ENCODE measurements around the gene ARGLU1. TPM values are rescaled to one million over a fixed set of nuclear protein-coding genes. Genes with fewer than 3 reads are reported as not detected.

The ARGLU1 gene
- total RNA-seq, 1 experiment from 2014 or later = 137 TPM

DNA sequence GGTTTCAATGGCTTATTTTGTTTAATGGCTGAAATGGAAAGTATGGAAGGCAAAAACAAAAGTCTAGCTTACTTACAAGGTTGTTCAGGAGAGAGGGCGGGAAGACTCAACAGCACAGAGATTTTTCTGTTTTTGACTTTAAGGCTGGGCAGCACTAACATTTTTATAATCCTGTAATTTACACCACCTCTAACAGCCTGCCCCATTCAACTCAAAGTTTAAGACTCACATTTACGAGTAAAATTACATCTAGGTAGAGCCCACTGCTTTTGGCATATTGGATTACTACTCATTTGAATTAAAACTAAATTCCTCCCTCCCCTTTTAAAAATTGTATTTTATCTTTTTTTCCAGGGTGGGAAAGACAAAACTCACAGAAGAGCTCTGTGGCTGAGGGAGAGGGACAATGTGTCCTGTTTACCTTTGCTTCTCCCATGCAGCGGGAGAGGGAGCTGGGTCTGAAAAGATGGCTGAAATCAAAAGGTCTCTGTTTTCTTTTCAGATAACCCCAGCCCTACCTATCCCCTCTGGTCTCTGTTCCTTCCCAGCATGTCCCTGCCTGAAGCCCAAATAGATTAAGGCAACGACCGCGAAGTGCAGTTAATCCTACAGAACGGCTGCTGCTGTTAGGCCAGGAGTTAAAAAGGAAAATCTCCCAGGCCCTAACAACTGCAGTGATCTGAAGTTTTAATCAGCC is 39.1 kb downstream of the ARGLU1 start:
- DNase-seq = no peak
- BruUV-seq (replicated peaks) = no TSS peak
- H3K27me3 ChIP-seq (replicated peaks; ENCODE audit: control insufficient read depth, insufficient read depth, low read length) = no peaks in the 10 kb centered on the region
- ChIA-PET CTCF (interaction anchor here (0.5 kb wide), 1 partner anchor 429 kb away, joined by 3 read pairs; no protein-coding TSS in a partner anchor), POLR2A (no interaction called here)
- Mint-ChIP-seq H3K27me3 (ENCODE audit: insufficient read depth, unreplicated experiment) (no peaks in the 10 kb centered on the region), H3K27ac (ENCODE audit: unreplicated experiment) (peak overlapping the region; percentile 73), H3K36me3 (ENCODE audit: insufficient read depth, unreplicated experiment) (peaks cover 80% of the 10 kb centered on the region), H3K4me1 (ENCODE audit: low read depth, unreplicated experiment) (peaks cover 70% of the 10 kb centered on the region), H3K4me3 (ENCODE audit: unreplicated experiment) (peak overlapping the region; percentile 29), H3K9me3 (ENCODE audit: unreplicated experiment) (no peaks in the 10 kb centered on the region)
- intact Hi-C loops (cut with micrococcal nuclease; ENCODE audit: unreplicated experiment) = no loop called here
- no peaks in the 10 kb centered on the region for H3K9me3 ChIP-seq
- H3K4me1 ChIP-seq = peaks cover 71% of the 10 kb centered on the region
- TF ChIP-seq, protein P1, sequence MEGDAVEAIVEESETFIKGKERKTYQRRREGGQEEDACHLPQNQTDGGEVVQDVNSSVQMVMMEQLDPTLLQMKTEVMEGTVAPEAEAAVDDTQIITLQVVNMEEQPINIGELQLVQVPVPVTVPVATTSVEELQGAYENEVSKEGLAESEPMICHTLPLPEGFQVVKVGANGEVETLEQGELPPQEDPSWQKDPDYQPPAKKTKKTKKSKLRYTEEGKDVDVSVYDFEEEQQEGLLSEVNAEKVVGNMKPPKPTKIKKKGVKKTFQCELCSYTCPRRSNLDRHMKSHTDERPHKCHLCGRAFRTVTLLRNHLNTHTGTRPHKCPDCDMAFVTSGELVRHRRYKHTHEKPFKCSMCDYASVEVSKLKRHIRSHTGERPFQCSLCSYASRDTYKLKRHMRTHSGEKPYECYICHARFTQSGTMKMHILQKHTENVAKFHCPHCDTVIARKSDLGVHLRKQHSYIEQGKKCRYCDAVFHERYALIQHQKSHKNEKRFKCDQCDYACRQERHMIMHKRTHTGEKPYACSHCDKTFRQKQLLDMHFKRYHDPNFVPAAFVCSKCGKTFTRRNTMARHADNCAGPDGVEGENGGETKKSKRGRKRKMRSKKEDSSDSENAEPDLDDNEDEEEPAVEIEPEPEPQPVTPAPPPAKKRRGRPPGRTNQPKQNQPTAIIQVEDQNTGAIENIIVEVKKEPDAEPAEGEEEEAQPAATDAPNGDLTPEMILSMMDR (IDR thresholded peaks at IDR 0.05; ENCODE audit: insufficient read depth in 1 of 2, low read depth in 1 of 2, low read length in 1 of 2, severe bottlenecking in 1 of 2, unreplicated experiment in 1 of 2) = no peak
- H3K36me3 ChIP-seq (ENCODE audit: control insufficient read depth, insufficient read depth, low read length) = peaks cover 3% of the 10 kb centered on the region
- no peak overlapping the region for H3K4me3 ChIP-seq (ENCODE audit: low read depth, low read length)

DNA sequence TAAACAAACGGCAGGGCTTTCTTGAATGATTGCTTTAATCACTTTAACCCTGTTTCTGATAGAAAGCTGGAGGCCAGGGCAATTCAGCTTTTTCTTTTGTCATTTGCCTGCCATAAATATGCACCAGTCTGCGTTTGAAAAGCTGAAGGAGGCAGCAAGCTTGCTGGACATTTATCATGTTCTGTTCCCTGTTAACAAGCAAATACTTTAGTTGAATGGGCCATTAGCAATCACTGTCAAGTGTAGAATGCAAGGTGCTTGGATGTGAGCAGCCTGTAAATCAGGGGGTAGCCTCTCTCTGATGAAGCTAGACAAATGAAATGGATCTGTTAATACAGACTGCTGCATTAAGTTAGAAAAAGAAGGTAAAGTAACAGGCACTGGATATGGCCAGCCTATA is 40.1 kb downstream of the ARGLU1 start:
- no peaks in the 10 kb centered on the region for H3K27me3 Mint-ChIP-seq (ENCODE audit: insufficient read depth, unreplicated experiment)
- H3K9me3 ChIP-seq = no peaks in the 10 kb centered on the region
- H3K27ac Mint-ChIP-seq (ENCODE audit: unreplicated experiment) = no peak overlapping the region
- no peak overlapping the region for H3K4me3 Mint-ChIP-seq (ENCODE audit: unreplicated experiment)
- no peak overlapping the region for H3K4me3 ChIP-seq (ENCODE audit: low read depth, low read length)
- intact Hi-C loops (cut with micrococcal nuclease; ENCODE audit: unreplicated experiment) = no loop called here
- TF ChIP-seq, protein P1 (IDR thresholded peaks at IDR 0.05; ENCODE audit: insufficient read depth in 1 of 2, low read depth in 1 of 2, low read length in 1 of 2, severe bottlenecking in 1 of 2, unreplicated experiment in 1 of 2) = no peak
- no TSS peak for BruUV-seq (replicated peaks)
- peaks cover 79% of the 10 kb centered on the region for H3K36me3 Mint-ChIP-seq (ENCODE audit: insufficient read depth, unreplicated experiment)
- peaks cover 75% of the 10 kb centered on the region for H3K4me1 Mint-ChIP-seq (ENCODE audit: low read depth, unreplicated experiment)
- H3K9me3 Mint-ChIP-seq (ENCODE audit: unreplicated experiment) = no peaks in the 10 kb centered on the region
- ChIA-PET POLR2A (no interaction called here), CTCF (interaction anchor here (1.5 kb wide), 1 partner anchor 8 kb away, joined by 3 read pairs; no protein-coding TSS in a partner anchor)
- H3K27me3 ChIP-seq (replicated peaks; ENCODE audit: control insufficient read depth, insufficient read depth, low read length) = no peaks in the 10 kb centered on the region
- no peak for DNase-seq
- H3K4me1 ChIP-seq = peaks cover 72% of the 10 kb centered on the region
- H3K36me3 ChIP-seq (ENCODE audit: control insufficient read depth, insufficient read depth, low read length) = peaks cover 3% of the 10 kb centered on the region

DNA sequence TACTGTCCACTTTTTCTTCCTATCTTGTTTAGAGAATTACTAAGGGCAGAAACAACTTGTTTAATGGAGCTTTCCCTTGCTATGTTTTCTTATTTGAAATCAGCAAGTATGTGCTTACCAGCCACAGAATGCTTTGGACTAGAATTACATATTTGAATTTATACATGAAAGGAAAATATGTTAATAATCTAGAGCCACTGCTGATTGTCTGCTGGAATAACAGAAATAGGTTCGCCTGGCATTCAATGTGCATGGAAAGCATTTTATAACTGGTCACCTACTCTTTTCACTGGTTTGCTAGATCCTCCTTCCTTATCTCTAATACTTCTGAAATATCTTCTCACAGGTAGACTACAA is 40.5 kb downstream of the ARGLU1 start:
- no peaks in the 10 kb centered on the region for H3K9me3 ChIP-seq
- no peak overlapping the region for H3K27ac Mint-ChIP-seq (ENCODE audit: unreplicated experiment)
- POLR2A ChIA-PET = no interaction called here
- intact Hi-C loops (cut with micrococcal nuclease; ENCODE audit: unreplicated experiment) = no loop called here
- H3K4me1 Mint-ChIP-seq (ENCODE audit: low read depth, unreplicated experiment) = peaks cover 79% of the 10 kb centered on the region
- H3K27me3 ChIP-seq (replicated peaks; ENCODE audit: control insufficient read depth, insufficient read depth, low read length) = no peaks in the 10 kb centered on the region
- H3K9me3 Mint-ChIP-seq (ENCODE audit: unreplicated experiment) = no peaks in the 10 kb centered on the region
- H3K27me3 Mint-ChIP-seq (ENCODE audit: insufficient read depth, unreplicated experiment) = no peaks in the 10 kb centered on the region
- no peak overlapping the region for H3K4me3 Mint-ChIP-seq (ENCODE audit: unreplicated experiment)
- peaks cover 3% of the 10 kb centered on the region for H3K36me3 ChIP-seq (ENCODE audit: control insufficient read depth, insufficient read depth, low read length)
- no TSS peak for BruUV-seq (replicated peaks)
- H3K36me3 Mint-ChIP-seq (ENCODE audit: insufficient read depth, unreplicated experiment) = peaks cover 79% of the 10 kb centered on the region
- TF ChIP-seq, protein P1 (IDR thresholded peaks at IDR 0.05; ENCODE audit: insufficient read depth in 1 of 2, low read depth in 1 of 2, low read length in 1 of 2, severe bottlenecking in 1 of 2, unreplicated experiment in 1 of 2) = no peak
- CTCF ChIA-PET = interaction anchor here (1.5 kb wide), 1 partner anchor 9 kb away, joined by 3 read pairs; no protein-coding TSS in a partner anchor
- H3K4me1 ChIP-seq = peaks cover 73% of the 10 kb centered on the region
- no peak overlapping the region for H3K4me3 ChIP-seq (ENCODE audit: low read depth, low read length)
- no peak for DNase-seq

Data from Caco-2 (cell line).